HG02798 (cell line): ENCODE results near the gene WDR4.
"Not testable (repeated sequence)": the region's sequence is repeated elsewhere in the genome, so short reads cannot be mapped to it uniquely, and the experiment has no call there.

Experiments used
- ATAC-seq: cut with Tn5 transposase; IDR thresholded peaks from one replicate; pipeline ENCODE4 v1.9.1; 2021; ENCODE audit warnings: mild to moderate bottlenecking; ENCODE audit not compliant: unreplicated experiment, poor library complexity

The WDR4 gene

GRCh38 chr21:42880352-42880751, 1.0 kb upstream of the WDR4 start:
- no peak for ATAC-seq

DNA sequence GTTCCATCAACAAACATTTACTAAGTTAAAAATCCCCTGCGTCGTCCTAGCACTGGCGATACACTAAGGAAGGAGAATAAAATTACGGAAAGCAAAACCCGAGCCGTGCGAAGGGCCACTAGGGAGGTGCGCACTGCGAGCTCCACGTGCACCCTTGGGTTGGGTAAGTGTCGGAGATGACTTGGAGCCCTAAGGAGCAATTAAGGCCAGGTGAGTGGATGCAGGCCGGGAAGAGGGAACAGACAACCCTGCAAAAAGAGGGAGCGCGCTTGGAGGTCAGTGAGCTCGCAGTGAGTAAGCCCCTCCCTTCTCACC, 704 bp downstream of the WDR4 start:
- no peak for ATAC-seq

GRCh38 chr21:42875811-42876210, 3.5 kb downstream of the WDR4 start:
- not testable (repeated sequence) for ATAC-seq

DNA sequence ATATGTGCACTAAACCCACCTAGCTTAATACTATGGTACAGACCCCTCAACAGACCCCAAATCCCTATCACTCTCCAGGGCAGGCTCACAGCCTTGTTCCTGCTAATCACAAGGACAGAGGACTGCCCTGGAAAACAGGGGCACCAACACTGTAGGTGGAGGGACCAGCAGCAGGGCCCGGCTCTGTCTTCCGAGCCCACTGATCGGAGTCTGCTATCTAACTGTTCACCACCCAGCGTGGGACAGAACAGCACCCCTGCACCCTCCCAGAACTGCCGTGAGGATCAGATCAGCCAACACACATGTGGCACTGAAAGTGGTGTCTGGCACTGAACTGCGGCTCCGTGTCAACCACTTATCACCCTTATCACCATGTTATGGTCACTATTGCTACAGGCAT, 6.2 kb downstream of the WDR4 start:
- no peak for ATAC-seq

DNA sequence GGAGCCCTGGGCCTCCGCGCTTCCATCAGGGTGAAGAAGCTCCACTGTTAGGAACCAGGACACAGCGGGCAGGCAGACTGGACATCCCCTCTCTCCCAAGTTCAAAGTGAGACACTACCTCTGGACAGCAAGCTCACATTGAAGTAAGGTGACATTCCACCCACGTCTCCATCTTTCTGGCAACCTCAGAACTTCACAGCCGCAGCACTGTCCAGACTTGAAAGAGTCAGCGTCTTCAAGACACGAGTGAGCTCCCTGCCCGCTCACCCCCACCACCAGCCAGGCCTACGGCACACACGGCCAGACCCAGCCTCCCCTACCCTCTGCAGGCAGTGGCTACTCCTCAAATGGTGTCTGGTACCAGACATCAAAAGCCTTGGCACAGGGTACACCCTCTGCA, 11.1 kb downstream of the WDR4 start:
- ATAC-seq = no peak

DNA sequence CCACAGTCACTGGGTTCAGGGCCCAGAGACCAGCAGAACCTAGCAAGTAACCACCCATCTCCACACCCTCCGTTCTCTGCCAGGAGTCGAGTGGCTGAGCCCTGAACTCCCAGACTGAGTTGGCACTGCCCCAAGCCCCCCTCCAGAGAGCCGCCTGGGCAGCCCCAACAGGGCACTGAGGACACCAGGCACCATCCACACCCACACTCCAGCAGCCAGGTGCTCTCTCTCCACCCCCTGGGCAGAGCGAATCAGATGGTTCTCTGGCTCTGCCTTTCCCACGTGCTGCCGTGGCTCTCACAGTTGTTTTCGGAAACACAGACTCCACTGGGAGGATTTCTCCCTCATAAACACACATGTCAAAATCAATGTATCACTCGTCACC, 13.6 kb downstream of the WDR4 start:
- ATAC-seq = no peak

DNA sequence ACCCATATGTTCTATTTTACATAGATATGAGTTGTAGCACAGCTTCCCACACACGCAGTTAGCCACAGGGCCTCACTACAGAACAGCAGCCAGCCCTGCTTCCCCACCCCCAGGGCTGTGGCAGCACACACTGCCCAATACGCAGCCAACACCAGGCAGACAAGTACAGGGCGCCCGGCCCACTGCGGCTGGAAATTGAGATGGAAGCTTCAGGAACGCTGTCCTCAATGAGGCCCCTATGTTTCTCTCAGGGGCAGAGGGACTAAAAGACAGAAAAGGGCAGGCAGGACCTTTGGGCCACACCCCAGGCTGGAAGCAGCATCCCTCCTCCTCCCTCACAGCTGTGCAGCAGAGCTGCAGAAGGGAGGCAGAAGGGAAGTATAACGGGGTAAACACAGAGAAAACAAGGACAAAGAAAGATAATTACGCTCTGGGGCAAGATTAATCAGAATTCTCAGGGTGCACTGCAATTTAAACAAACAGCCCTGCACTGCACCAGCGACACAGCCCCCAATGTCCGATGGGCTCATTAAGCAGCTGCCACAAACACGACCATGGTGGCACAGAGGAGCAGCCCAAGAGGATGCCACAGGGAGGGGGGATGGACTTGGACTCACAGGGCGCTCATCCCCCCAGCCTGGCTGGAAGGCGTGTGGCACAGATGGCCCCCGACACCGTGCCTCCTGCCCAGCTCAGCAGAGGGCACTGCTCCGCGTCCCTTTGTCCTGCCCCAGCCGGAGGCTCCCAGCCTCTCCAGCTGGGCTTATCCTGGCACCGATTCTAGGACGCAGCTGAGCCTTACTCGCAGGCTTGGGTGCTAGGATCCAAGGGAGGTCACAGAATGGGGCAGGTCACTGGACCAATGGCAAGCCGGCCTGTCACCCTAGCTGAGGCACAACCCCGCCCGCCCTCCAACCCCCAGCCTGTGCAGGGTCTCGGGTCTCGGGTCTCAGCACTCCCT, 14.2 kb downstream of the WDR4 start:
- no peak for ATAC-seq

DNA sequence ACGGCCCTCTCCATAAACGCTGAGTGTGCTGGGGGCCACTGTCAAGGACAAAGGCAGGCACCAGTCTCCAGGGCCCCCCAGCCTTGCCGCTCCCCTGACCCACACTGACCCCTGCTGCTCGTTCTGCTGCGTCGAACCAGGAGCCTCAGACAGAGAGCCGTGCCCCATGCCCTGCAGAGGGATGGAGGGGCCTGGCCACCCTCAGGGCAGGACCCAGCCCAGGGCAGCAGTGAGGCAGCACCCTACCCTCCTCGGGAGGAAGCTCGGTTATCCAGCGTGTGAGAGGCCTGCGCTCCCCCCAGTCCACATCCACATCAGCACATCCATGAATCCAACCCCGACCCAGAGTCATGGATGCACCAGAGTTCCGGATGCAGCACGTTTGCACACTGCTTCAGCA, 15.1 kb downstream of the WDR4 start:
- no peak for ATAC-seq

DNA sequence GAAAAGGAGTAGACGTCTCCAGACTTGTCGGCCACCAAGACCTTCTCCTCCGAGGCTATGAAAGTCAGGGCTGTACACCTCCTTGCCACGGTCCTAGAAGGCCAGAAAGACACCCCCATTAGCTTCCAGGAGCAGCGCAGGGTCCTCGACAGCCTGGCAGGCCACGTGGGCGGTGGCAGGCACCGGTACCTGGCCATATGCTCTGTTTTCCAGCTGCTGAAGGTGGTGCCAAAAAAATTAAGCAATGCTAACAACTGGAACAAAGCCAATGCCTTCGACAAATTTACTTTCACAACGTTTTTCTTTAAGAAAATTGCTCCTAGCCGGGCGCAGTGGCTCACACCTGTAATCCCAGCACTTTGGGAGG, 15.9 kb downstream of the WDR4 start:
- ATAC-seq = no peak

GRCh38 chr21:42862774-42863503, 16.4 kb downstream of the WDR4 start:
- no peak for ATAC-seq

- ATAC-seq = no peak
Measured at GRCh38 chr21:42861848-42862400, 17.4 kb downstream of the WDR4 start.

DNA sequence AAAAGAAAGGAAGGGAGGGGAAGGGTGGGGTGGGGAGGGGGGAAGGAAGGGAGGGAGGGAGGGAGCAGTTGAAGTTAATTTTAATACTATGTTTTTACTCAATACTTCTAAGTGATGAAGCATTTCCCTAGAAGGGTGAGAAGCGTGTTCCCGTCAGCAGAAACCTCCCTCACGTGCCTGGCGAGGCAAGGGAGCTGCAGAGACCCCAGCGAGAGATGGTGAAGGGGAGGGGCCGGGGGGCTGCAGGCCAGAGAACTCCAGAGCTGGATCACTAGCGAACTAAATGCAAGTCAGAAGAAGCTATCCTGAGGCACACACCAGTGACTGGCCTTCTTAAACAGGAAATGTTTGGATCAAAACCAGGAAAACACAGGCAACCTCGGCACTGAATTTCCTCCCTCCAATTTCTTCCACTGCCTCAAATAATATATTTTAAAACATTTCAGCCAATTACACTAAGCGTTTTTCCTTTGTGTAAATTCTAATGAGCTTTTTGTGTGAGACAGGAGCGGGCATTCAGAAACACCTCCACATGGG, 18.0 kb downstream of the WDR4 start:
- ATAC-seq = no peak

DNA sequence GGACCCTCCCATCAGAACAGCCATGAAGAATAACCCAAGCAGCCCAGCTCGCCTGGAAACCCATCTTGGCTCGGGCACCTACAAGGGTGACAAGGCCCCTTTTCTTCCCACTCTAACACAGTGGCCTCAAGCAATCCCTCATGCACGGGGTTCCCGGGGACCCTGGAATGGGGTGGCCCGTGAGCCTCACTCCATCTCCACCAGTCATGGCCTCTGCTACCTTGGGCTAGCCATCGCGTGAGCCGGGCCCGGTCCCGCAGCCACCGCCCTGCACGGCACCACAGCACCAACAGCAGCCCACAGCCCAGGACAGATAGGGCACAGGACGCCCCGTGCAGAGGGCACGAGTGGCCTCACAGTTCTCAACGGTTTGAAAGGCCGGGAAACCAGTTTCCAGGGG, 19.0 kb downstream of the WDR4 start:
- ATAC-seq = no peak

DNA sequence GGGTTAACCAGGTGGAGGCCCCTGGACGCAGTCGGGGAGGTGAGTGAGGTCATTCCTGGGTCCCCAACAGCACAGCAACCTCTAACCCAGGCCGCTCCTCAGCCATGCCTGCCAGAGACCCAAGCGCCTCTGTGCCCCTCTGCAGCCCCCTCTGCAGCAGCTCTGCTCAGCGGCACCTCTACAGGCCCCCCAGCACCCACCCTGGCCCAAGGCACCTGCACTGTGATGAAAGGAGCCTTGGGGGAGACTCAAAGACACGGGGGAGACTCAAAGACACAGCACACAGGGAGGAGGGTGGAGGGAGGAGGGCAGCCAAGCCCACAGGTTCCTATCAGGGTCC, 19.5 kb downstream of the WDR4 start:
- no peak for ATAC-seq

GRCh38 chr21:42858957-42859890, 20.1 kb downstream of the WDR4 start:
- ATAC-seq = no peak

- no peak for ATAC-seq
Measured at GRCh38 chr21:42858185-42858847, 21.0 kb downstream of the WDR4 start.

DNA sequence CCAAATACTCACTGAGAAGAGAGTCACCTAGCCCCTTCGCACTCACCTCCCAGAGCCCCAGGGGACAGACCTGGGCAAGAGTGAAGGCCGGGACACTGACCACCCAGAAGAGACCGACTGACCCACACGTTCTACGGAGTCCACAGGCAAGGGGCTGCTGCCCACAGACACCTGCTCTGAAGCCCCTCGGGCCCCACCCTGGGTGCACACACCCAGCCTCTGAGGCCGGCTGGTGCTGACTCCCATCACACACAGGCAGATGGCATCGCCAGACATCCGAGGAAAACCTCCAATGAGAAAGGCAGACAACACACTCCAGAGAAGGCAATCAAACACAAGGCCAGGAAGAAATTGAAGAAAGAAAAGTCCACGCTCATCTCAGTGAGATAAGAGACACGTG, 22.1 kb downstream of the WDR4 start:
- ATAC-seq = no peak

DNA sequence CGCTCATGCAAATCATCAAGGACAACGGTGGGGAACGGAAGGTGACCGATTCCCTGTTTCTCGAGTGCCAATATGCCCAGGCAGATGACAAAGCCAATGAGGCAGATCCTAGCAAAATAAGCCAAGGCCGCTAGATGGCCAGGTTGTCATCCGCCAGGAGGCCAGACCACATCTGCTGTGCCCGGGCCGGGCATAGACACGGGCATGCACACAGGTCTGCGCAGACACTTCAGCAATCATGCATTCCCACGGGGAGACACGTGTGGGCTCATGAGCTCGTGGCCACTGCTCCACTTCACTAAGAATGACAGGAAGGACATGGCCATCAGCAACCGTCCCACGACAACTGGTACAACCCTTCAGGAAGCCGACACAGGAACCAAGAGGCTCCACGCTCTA, 23.4 kb downstream of the WDR4 start:
- no peak for ATAC-seq

GRCh38 chr21:42855171-42855936, 24.0 kb downstream of the WDR4 start:
- no peak for ATAC-seq
